ENCODE data around the gene MAPKBP1. TPM values are rescaled to one million over a fixed set of nuclear protein-coding genes. Genes with fewer than 3 reads are reported as not detected.
A peak's percentile ranks its signal among the peaks of the same experiment; 100 is the strongest.

The MAPKBP1 gene
- polyA plus RNA-seq, 2 donors, result 11.9 to 57.3 TPM

- 44 to 48% methylated on average over 8 of the region's 8 CpGs for WGBS, 2 donors
- no peak overlapping the region for H3K4me3 ChIP-seq (ENCODE audit: low read depth in 1 of 2, low read length in 2 of 2)
- H3K27ac ChIP-seq (ENCODE audit: low read depth in 2 of 2, low read length in 1 of 2), result peak overlapping the region; percentile 76 to 88
- peaks cover 6 to 22% of the 10 kb centered on the region in 2 donors for H3K4me1 ChIP-seq (ENCODE audit: control insufficient read depth in 2 of 2, insufficient read depth in 2 of 2, low read length in 1 of 2)
- H3K36me3 ChIP-seq (ENCODE audit: control insufficient read depth in 2 of 2, insufficient read depth in 2 of 2, low read length in 1 of 2), result peaks cover 8 to 42% of the 10 kb centered on the region in 2 donors
- no peaks in the 10 kb centered on the region for H3K27me3 ChIP-seq (ENCODE audit: control insufficient read depth in 1 of 2, insufficient read depth in 2 of 2, low read length in 2 of 2)
- H3K9me3 ChIP-seq (ENCODE audit: control insufficient read depth in 2 of 2, insufficient read depth in 1 of 2, low read depth in 1 of 2, low read length in 1 of 2), result no peaks in the 10 kb centered on the region
Measured at GRCh38 chr15:41849861-41850260, 75.6 kb downstream of the MAPKBP1 start.

- Histone ChIP-seq H3K27ac (ENCODE audit: low read depth in 2 of 2, low read length in 1 of 2) (peak overlapping the region; percentile 76 to 88), H3K4me1 (ENCODE audit: control insufficient read depth in 2 of 2, insufficient read depth in 2 of 2, low read length in 1 of 2) (peaks cover 6 to 26% of the 10 kb centered on the region in 2 donors), H3K36me3 (ENCODE audit: control insufficient read depth in 2 of 2, insufficient read depth in 2 of 2, low read length in 1 of 2) (peaks cover 8 to 34% of the 10 kb centered on the region in 2 donors), H3K27me3 (ENCODE audit: control insufficient read depth in 1 of 2, insufficient read depth in 2 of 2, low read length in 2 of 2) (no peaks in the 10 kb centered on the region), H3K4me3 (ENCODE audit: low read depth in 1 of 2, low read length in 2 of 2) (no peak overlapping the region), H3K9me3 (ENCODE audit: control insufficient read depth in 2 of 2, insufficient read depth in 1 of 2, low read depth in 1 of 2, low read length in 1 of 2) (no peaks in the 10 kb centered on the region)
- 76 to 79% methylated on average over 16 of the region's 16 CpGs for WGBS, 2 donors
Measured at GRCh38 chr15:41850482-41851166, 76.3 kb downstream of the MAPKBP1 start.

- no peaks in the 10 kb centered on the region for H3K27me3 ChIP-seq (ENCODE audit: control insufficient read depth in 1 of 2, insufficient read depth in 2 of 2, low read length in 2 of 2)
- H3K4me1 ChIP-seq (ENCODE audit: control insufficient read depth in 2 of 2, insufficient read depth in 2 of 2, low read length in 1 of 2), result peaks cover 6 to 26% of the 10 kb centered on the region in 2 donors
- WGBS, 2 donors, result 33 to 44% methylated on average over 11 of the region's 11 CpGs
- no peak overlapping the region for H3K27ac ChIP-seq (ENCODE audit: low read depth in 2 of 2, low read length in 1 of 2)
- H3K4me3 ChIP-seq (ENCODE audit: low read depth in 1 of 2, low read length in 2 of 2), result no peak overlapping the region
- no peaks in the 10 kb centered on the region for H3K9me3 ChIP-seq (ENCODE audit: control insufficient read depth in 2 of 2, insufficient read depth in 1 of 2, low read depth in 1 of 2, low read length in 1 of 2)
- H3K36me3 ChIP-seq (ENCODE audit: control insufficient read depth in 2 of 2, insufficient read depth in 2 of 2, low read length in 1 of 2), result peaks cover 3 to 29% of the 10 kb centered on the region in 2 donors
Measured at GRCh38 chr15:41851167-41851523, 76.9 kb downstream of the MAPKBP1 start.

- no peaks in the 10 kb centered on the region for H3K27me3 ChIP-seq (ENCODE audit: control insufficient read depth in 1 of 2, insufficient read depth in 2 of 2, low read length in 2 of 2)
- peaks cover 6 to 26% of the 10 kb centered on the region in 2 donors for H3K4me1 ChIP-seq (ENCODE audit: control insufficient read depth in 2 of 2, insufficient read depth in 2 of 2, low read length in 1 of 2)
- no peak overlapping the region for H3K27ac ChIP-seq (ENCODE audit: low read depth in 2 of 2, low read length in 1 of 2)
- WGBS, 2 donors, result 82% methylated on average over 8 of the region's 8 CpGs
- H3K4me3 ChIP-seq (ENCODE audit: low read depth in 1 of 2, low read length in 2 of 2), result no peak overlapping the region
- H3K9me3 ChIP-seq (ENCODE audit: control insufficient read depth in 2 of 2, insufficient read depth in 1 of 2, low read depth in 1 of 2, low read length in 1 of 2), result no peaks in the 10 kb centered on the region
- peaks cover 0 to 22% of the 10 kb centered on the region in 2 donors for H3K36me3 ChIP-seq (ENCODE audit: control insufficient read depth in 2 of 2, insufficient read depth in 2 of 2, low read length in 1 of 2)
Measured at GRCh38 chr15:41851755-41852370, 77.6 kb downstream of the MAPKBP1 start.

- 65 to 66% methylated on average over 17 of the region's 17 CpGs for WGBS, 2 donors
- H3K4me1 ChIP-seq (ENCODE audit: control insufficient read depth in 2 of 2, insufficient read depth in 2 of 2, low read length in 1 of 2), result peaks cover 6 to 26% of the 10 kb centered on the region in 2 donors
- no peaks in the 10 kb centered on the region for H3K27me3 ChIP-seq (ENCODE audit: control insufficient read depth in 1 of 2, insufficient read depth in 2 of 2, low read length in 2 of 2)
- no peaks in the 10 kb centered on the region for H3K9me3 ChIP-seq (ENCODE audit: control insufficient read depth in 2 of 2, insufficient read depth in 1 of 2, low read depth in 1 of 2, low read length in 1 of 2)
- H3K27ac ChIP-seq (ENCODE audit: low read depth in 2 of 2, low read length in 1 of 2), result no peak overlapping the region
- H3K4me3 ChIP-seq (ENCODE audit: low read depth in 1 of 2, low read length in 2 of 2), result no peak overlapping the region
- H3K36me3 ChIP-seq (ENCODE audit: control insufficient read depth in 2 of 2, insufficient read depth in 2 of 2, low read length in 1 of 2), result peaks cover 0 to 11% of the 10 kb centered on the region in 2 donors
Measured at GRCh38 chr15:41852736-41853590, 78.7 kb downstream of the MAPKBP1 start.

GRCh38 chr15:41853831-41854230 lies 79.5 kb downstream of the MAPKBP1 start:
- peaks cover 0 to 4% of the 10 kb centered on the region in 2 donors for H3K36me3 ChIP-seq (ENCODE audit: control insufficient read depth in 2 of 2, insufficient read depth in 2 of 2, low read length in 1 of 2)
- no peak overlapping the region for H3K4me3 ChIP-seq (ENCODE audit: low read depth in 1 of 2, low read length in 2 of 2)
- WGBS, 2 donors, result 70 to 73% methylated on average over 10 of the region's 10 CpGs
- peaks cover 6 to 21% of the 10 kb centered on the region in 2 donors for H3K4me1 ChIP-seq (ENCODE audit: control insufficient read depth in 2 of 2, insufficient read depth in 2 of 2, low read length in 1 of 2)
- H3K27me3 ChIP-seq (ENCODE audit: control insufficient read depth in 1 of 2, insufficient read depth in 2 of 2, low read length in 2 of 2), result no peaks in the 10 kb centered on the region
- no peaks in the 10 kb centered on the region for H3K9me3 ChIP-seq (ENCODE audit: control insufficient read depth in 2 of 2, insufficient read depth in 1 of 2, low read depth in 1 of 2, low read length in 1 of 2)
- H3K27ac ChIP-seq (ENCODE audit: low read depth in 2 of 2, low read length in 1 of 2), result no peak overlapping the region

GRCh38 chr15:41854443-41854842 lies 80.2 kb downstream of the MAPKBP1 start:
- H3K9me3 ChIP-seq (ENCODE audit: control insufficient read depth in 2 of 2, insufficient read depth in 1 of 2, low read depth in 1 of 2, low read length in 1 of 2), result no peaks in the 10 kb centered on the region
- H3K36me3 ChIP-seq (ENCODE audit: control insufficient read depth in 2 of 2, insufficient read depth in 2 of 2, low read length in 1 of 2), result no peaks in the 10 kb centered on the region
- no peaks in the 10 kb centered on the region for H3K27me3 ChIP-seq (ENCODE audit: control insufficient read depth in 1 of 2, insufficient read depth in 2 of 2, low read length in 2 of 2)
- peaks cover 6 to 15% of the 10 kb centered on the region in 2 donors for H3K4me1 ChIP-seq (ENCODE audit: control insufficient read depth in 2 of 2, insufficient read depth in 2 of 2, low read length in 1 of 2)
- H3K4me3 ChIP-seq (ENCODE audit: low read depth in 1 of 2, low read length in 2 of 2), result no peak overlapping the region
- WGBS, 2 donors, result 71 to 76% methylated on average over 9 of the region's 9 CpGs
- H3K27ac ChIP-seq (ENCODE audit: low read depth in 2 of 2, low read length in 1 of 2), result no peak overlapping the region

GRCh38 chr15:41855261-41855961 lies 81.1 kb downstream of the MAPKBP1 start:
- Histone ChIP-seq H3K4me3 (ENCODE audit: low read depth in 1 of 2, low read length in 2 of 2) (no peak overlapping the region), H3K36me3 (ENCODE audit: control insufficient read depth in 2 of 2, insufficient read depth in 2 of 2, low read length in 1 of 2) (no peaks in the 10 kb centered on the region), H3K27ac (ENCODE audit: low read depth in 2 of 2, low read length in 1 of 2) (no peak overlapping the region), H3K4me1 (ENCODE audit: control insufficient read depth in 2 of 2, insufficient read depth in 2 of 2, low read length in 1 of 2) (peaks cover 4 to 12% of the 10 kb centered on the region in 2 donors), H3K9me3 (ENCODE audit: control insufficient read depth in 2 of 2, insufficient read depth in 1 of 2, low read depth in 1 of 2, low read length in 1 of 2) (no peaks in the 10 kb centered on the region), H3K27me3 (ENCODE audit: control insufficient read depth in 1 of 2, insufficient read depth in 2 of 2, low read length in 2 of 2) (no peaks in the 10 kb centered on the region)
- WGBS, 2 donors, result 67 to 74% methylated on average over 30 of the region's 30 CpGs

- Histone ChIP-seq H3K36me3 (ENCODE audit: control insufficient read depth in 2 of 2, insufficient read depth in 2 of 2, low read length in 1 of 2) (no peaks in the 10 kb centered on the region), H3K4me3 (ENCODE audit: low read depth in 1 of 2, low read length in 2 of 2) (no peak overlapping the region), H3K4me1 (ENCODE audit: control insufficient read depth in 2 of 2, insufficient read depth in 2 of 2, low read length in 1 of 2) (peaks cover 0 to 8% of the 10 kb centered on the region in 2 donors), H3K27ac (ENCODE audit: low read depth in 2 of 2, low read length in 1 of 2) (no peak overlapping the region), H3K27me3 (ENCODE audit: control insufficient read depth in 1 of 2, insufficient read depth in 2 of 2, low read length in 2 of 2) (no peaks in the 10 kb centered on the region), H3K9me3 (ENCODE audit: control insufficient read depth in 2 of 2, insufficient read depth in 1 of 2, low read depth in 1 of 2, low read length in 1 of 2) (no peaks in the 10 kb centered on the region)
- 86 to 87% methylated on average over 17 of the region's 17 CpGs for WGBS, 2 donors
Measured at GRCh38 chr15:41856262-41856661, 82.0 kb downstream of the MAPKBP1 start.
